ELR (cell line): ENCODE results near the gene RILP.

Source experiments
- DNase-seq: peaks from one replicate; pipeline ENCODE4 v3.0.0-alpha.2; 2015; ENCODE audit warnings: low read depth

Gene RILP

GRCh38 chr17:1629504-1630310, 20.0 kb downstream of the RILP start:
- DNase-seq, result peak; percentile 52

- peak; percentile 94 for DNase-seq
These were observed 20.7 kb downstream of the RILP start for GRCh38 chr17:1628856-1629503.

GRCh38 chr17:1627982-1628855, 21.4 kb downstream of the RILP start, which contains the start of gene SLC43A2:
SLC43A2 (minus strand) TSS chr17:1628834; CDS start chr17:1627874, 960 bp downstream.
- DNase-seq, result peak; percentile 82

GRCh38 chr17:1627182-1627981, 22.3 kb downstream of the RILP start:
- DNase-seq, result no peak

- no peak for DNase-seq
These were observed 23.3 kb downstream of the RILP start for GRCh38 chr17:1626333-1626732.

- DNase-seq, result no peak
These were observed 24.1 kb downstream of the RILP start for GRCh38 chr17:1625581-1625980.

GRCh38 chr17:1625053-1625452, 24.6 kb downstream of the RILP start:
- no peak for DNase-seq

- DNase-seq, result no peak
These were observed 25.0 kb downstream of the RILP start for GRCh38 chr17:1624650-1625049.

- no peak for DNase-seq
These were observed 26.5 kb downstream of the RILP start for GRCh38 chr17:1623057-1623630.

GRCh38 chr17:1621273-1621954, 28.3 kb downstream of the RILP start:
- DNase-seq, result no peak

GRCh38 chr17:1620486-1620885, 29.2 kb downstream of the RILP start:
- no peak for DNase-seq

- peak; percentile 85 for DNase-seq
These were observed 32.0 kb downstream of the RILP start for GRCh38 chr17:1617620-1618174.

- no peak for DNase-seq
These were observed 33.6 kb downstream of the RILP start for GRCh38 chr17:1616101-1616500.

- DNase-seq, result no peak
These were observed 37.3 kb downstream of the RILP start for GRCh38 chr17:1612400-1612799.

GRCh38 chr17:1611715-1612114, 38.0 kb downstream of the RILP start:
- no peak for DNase-seq

GRCh38 chr17:1608676-1609075, 41.0 kb downstream of the RILP start:
- no peak for DNase-seq

GRCh38 chr17:1607971-1608320, 41.7 kb downstream of the RILP start:
- no peak for DNase-seq

- DNase-seq, result no peak
These were observed 43.2 kb downstream of the RILP start for GRCh38 chr17:1606352-1606985.

GRCh38 chr17:1605681-1606351, 43.9 kb downstream of the RILP start:
- no peak for DNase-seq
